Endothelial cell (in vitro differentiated cells): ENCODE data around the gene PROKR1. TPM values are rescaled to one million over a fixed set of nuclear protein-coding genes. Genes with fewer than 3 reads are reported as not detected.

Source experiments
- DNase-seq: peaks from one replicate; pipeline ENCODE4 v3.0.0; 2021; ENCODE audit warnings: low spot score
- H3K27ac Mint-ChIP-seq: one replicate; pipeline ENCODE4 v1.8.0; 2021; ENCODE audit warnings: mixed read lengths, inconsistent platforms; ENCODE audit not compliant: unreplicated experiment
- H3K27me3 Mint-ChIP-seq: one replicate; pipeline ENCODE4 v1.8.0; 2021; ENCODE audit warnings: mild to moderate bottlenecking, moderate library complexity, mixed read lengths, inconsistent platforms; ENCODE audit not compliant: unreplicated experiment
- H3K36me3 Mint-ChIP-seq: one replicate; pipeline ENCODE4 v1.8.0; 2021; ENCODE audit warnings: mild to moderate bottlenecking, low read depth, mixed read lengths, inconsistent platforms; ENCODE audit not compliant: unreplicated experiment
- H3K4me1 Mint-ChIP-seq: one replicate; pipeline ENCODE4 v1.8.0; 2021; ENCODE audit warnings: mild to moderate bottlenecking, mixed read lengths, inconsistent platforms; ENCODE audit not compliant: unreplicated experiment
- H3K4me3 Mint-ChIP-seq: one replicate; pipeline ENCODE4 v1.8.0; 2021; ENCODE audit warnings: mild to moderate bottlenecking, mixed read lengths, inconsistent platforms; ENCODE audit not compliant: unreplicated experiment
- H3K9me3 Mint-ChIP-seq: one replicate; pipeline ENCODE4 v1.8.0; 2021; ENCODE audit warnings: mixed read lengths, inconsistent platforms; ENCODE audit not compliant: unreplicated experiment
- total RNA-seq: library from RNA; stranded (reverse); fragmentation: NEBNext Ultra II Directional; extraction: Animal tissue kit (Norgen Biotek cat#: 25700); gene quantifications from one replicate; pipeline ENCODE4 v1.2.1, GENCODE V29; 2021; ENCODE audit not compliant: unreplicated experiment
- TF ChIP-seq, protein P1 (sequence below): fragments of 200-600 bp; sonication (generic); IDR thresholded peaks from one replicate; pipeline ENCODE4 v1.5.0; 2021; ENCODE audit warnings: antibody characterized with exemption; ENCODE audit not compliant: unreplicated experiment

PROKR1 gene
- total RNA-seq, 1 donor from 2014 or later = 0.38 TPM

DNA sequence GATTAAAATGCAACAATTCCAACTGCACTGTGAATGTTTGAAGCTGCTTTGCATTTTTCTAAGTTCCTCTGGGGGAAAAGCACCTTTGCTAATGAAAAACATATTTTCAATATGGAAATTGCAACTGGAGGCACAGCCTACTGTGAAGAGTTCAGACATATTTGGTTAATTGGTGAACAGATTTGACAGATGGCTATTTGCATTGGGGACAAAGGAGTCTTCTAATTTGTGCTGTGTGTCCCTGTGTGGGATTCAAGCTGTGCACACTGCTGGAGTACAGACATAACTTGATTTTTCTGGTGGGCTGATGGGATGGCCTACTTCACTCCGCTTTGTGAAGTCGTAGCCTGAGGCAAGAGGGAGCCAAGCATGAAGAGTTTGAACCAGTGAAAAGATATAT is 50.6 kb downstream of the PROKR1 start:
- no peak for DNase-seq
- TF ChIP-seq, protein P1, sequence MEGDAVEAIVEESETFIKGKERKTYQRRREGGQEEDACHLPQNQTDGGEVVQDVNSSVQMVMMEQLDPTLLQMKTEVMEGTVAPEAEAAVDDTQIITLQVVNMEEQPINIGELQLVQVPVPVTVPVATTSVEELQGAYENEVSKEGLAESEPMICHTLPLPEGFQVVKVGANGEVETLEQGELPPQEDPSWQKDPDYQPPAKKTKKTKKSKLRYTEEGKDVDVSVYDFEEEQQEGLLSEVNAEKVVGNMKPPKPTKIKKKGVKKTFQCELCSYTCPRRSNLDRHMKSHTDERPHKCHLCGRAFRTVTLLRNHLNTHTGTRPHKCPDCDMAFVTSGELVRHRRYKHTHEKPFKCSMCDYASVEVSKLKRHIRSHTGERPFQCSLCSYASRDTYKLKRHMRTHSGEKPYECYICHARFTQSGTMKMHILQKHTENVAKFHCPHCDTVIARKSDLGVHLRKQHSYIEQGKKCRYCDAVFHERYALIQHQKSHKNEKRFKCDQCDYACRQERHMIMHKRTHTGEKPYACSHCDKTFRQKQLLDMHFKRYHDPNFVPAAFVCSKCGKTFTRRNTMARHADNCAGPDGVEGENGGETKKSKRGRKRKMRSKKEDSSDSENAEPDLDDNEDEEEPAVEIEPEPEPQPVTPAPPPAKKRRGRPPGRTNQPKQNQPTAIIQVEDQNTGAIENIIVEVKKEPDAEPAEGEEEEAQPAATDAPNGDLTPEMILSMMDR = no peak
- peaks cover 5% of the 10 kb centered on the region for H3K4me1 Mint-ChIP-seq
- no peak overlapping the region for H3K27ac Mint-ChIP-seq
- no peaks in the 10 kb centered on the region for H3K9me3 Mint-ChIP-seq
- H3K4me3 Mint-ChIP-seq = no peak overlapping the region
- no peaks in the 10 kb centered on the region for H3K36me3 Mint-ChIP-seq
- H3K27me3 Mint-ChIP-seq = no peaks in the 10 kb centered on the region

DNA sequence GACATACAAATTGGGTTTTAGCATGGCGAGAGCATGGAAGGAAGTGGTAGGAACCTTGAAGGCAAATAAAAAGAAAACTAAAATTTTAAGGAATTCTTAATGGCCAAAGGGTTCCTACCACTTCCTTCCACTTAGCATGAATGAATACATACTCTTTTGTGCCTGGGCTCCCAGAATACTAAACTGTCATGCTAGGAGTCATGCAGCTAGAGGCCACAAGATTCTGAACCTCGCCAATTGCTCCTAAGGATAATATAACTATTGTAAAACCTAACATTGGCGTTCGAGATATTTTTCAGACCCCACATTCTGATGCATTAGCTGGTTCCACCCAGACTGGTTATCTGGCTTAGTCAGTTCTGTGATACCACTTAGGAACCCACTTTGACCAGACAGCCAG is 52.6 kb downstream of the PROKR1 start:
- TF ChIP-seq, protein P1 = no peak
- no peak for DNase-seq
- no peaks in the 10 kb centered on the region for H3K36me3 Mint-ChIP-seq
- no peaks in the 10 kb centered on the region for H3K4me1 Mint-ChIP-seq
- no peak overlapping the region for H3K4me3 Mint-ChIP-seq
- H3K9me3 Mint-ChIP-seq = no peaks in the 10 kb centered on the region
- no peaks in the 10 kb centered on the region for H3K27me3 Mint-ChIP-seq
- no peak overlapping the region for H3K27ac Mint-ChIP-seq

DNA sequence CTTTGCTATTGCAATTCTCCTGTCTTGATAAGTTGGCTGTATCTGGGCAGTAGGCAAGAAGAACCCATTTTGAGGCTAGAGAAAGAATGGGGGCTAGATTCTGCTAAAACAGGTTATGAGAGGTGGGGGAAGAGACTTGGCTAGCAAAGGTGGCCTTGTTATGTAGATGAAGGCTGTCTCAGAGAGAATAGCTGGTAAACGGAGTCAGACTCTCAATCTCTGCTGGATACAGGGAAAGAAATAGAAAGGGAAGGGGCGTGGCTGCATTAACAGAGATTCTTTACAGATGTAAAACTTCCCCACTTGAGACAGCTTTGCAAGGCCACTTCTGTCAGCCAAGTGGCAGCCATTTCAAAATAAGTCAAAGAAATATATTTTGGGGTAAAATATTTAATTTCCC is 53.2 kb downstream of the PROKR1 start:
- TF ChIP-seq, protein P1 = no peak
- Mint-ChIP-seq H3K36me3 (no peaks in the 10 kb centered on the region), H3K4me3 (no peak overlapping the region), H3K27ac (no peak overlapping the region), H3K9me3 (no peaks in the 10 kb centered on the region), H3K4me1 (no peaks in the 10 kb centered on the region), H3K27me3 (no peaks in the 10 kb centered on the region)
- no peak for DNase-seq

DNA sequence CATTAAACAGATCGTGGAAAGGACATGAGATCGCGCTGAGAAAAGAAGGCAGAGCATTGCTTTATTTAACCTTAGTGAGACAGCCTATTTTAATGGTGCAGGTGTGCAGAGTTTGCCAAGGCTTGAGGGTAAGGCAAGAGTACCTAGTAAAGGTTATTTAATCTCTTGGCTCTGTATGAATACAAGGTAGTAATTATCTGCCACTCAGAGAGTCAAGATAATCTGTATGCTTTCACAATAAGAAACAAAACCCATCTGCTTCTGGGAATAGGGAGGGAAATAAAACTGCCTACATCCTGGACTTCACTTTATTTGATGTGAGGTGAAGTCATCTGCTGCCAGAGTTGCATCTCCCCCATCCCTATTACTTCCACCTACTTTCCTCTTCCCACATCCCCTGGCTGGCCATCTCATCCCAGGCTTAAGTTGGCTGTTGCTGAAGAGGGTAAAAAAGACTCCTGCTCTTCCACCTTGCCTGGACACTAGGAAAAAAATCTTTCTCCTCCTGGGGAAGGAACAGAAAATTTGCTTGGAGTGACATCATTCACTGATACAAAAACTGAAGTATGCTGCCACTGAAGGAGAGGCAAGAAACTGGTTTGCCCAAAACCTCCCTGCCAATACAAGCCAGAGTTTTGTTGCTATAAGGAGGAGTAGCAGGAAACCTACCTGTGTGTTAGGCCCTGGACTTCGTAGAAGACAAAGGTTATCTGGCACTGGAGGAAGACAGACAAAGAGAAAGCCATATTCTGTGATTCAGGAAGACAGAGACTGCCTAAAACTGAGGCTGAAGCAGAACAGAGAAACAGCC is 55.4 kb downstream of the PROKR1 start:
- Mint-ChIP-seq H3K4me3 (no peak overlapping the region), H3K27me3 (no peaks in the 10 kb centered on the region)

DNA sequence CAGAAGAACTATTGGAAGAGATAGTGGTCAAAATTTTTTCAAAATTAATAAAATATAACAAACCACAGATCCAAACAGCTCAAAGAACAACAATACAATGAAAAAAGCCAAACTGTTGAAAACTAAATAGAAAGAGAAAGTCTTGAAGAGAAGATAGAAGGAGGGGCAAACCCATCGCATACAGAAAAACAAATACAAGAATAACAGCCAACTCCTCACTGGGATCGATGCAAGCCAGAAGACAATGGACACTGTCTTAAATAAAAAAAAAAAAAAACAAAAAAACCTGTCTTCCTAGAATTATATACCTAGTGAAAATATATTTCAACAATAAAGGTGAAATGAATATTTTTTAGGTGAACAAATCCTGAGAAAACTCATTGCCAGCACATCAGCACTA is 57.2 kb downstream of the PROKR1 start:
- Mint-ChIP-seq H3K4me1 (no peaks in the 10 kb centered on the region), H3K36me3 (no peaks in the 10 kb centered on the region), H3K27ac (no peak overlapping the region), H3K27me3 (no peaks in the 10 kb centered on the region), H3K9me3 (no peaks in the 10 kb centered on the region), H3K4me3 (no peak overlapping the region)
- no peak for DNase-seq
- TF ChIP-seq, protein P1 = no peak

More for the DNA sequence above, 55.4 kb downstream of the PROKR1 start:
- TF ChIP-seq, protein P1 = no peak
- H3K27ac Mint-ChIP-seq = no peak overlapping the region
- no peak for DNase-seq
- H3K4me1 Mint-ChIP-seq = no peaks in the 10 kb centered on the region
- H3K9me3 Mint-ChIP-seq = no peaks in the 10 kb centered on the region
- no peaks in the 10 kb centered on the region for H3K36me3 Mint-ChIP-seq
